Progenitor cell of endocrine pancreas (in vitro differentiated cells): ENCODE measurements around the gene HAL. TPM values are rescaled to one million over a fixed set of nuclear protein-coding genes. Genes with fewer than 3 reads are reported as not detected.
A peak's percentile ranks its signal among the peaks of the same experiment; 100 is the strongest.

Source experiments
- DNase-seq: peaks from one replicate; pipeline ENCODE4 v3.0.0; 2021; ENCODE audit warnings: low spot score; ENCODE audit not compliant: unreplicated experiment
- H3K27ac Mint-ChIP-seq: 2 replicates; pipeline ENCODE4 v1.8.0; 2021; ENCODE audit warnings: mild to moderate bottlenecking, moderate library complexity, mixed read lengths
- H3K27me3 Mint-ChIP-seq: 2 replicates; pipeline ENCODE4 v1.8.0; 2021; ENCODE audit warnings: mixed read lengths
- H3K36me3 Mint-ChIP-seq: 2 replicates; pipeline ENCODE4 v1.8.0; 2022; ENCODE audit warnings: mixed read lengths; ENCODE audit not compliant: insufficient read depth
- H3K4me1 Mint-ChIP-seq: 2 replicates; pipeline ENCODE4 v1.8.0; 2021; ENCODE audit warnings: low read depth, mixed read lengths
- H3K4me3 Mint-ChIP-seq: 2 replicates; pipeline ENCODE4 v1.8.0; 2021; ENCODE audit warnings: low read depth, mild to moderate bottlenecking, moderate library complexity, mixed read lengths
- H3K9me3 Mint-ChIP-seq: 2 replicates; pipeline ENCODE4 v1.8.0; 2021; ENCODE audit warnings: low read depth, mixed read lengths
- CTCF ChIP-seq: fragments of 200-600 bp; sonication (generic); IDR thresholded peaks from one replicate; pipeline ENCODE4 v1.5.0; 2021; ENCODE audit warnings: antibody characterized with exemption, mild to moderate bottlenecking; ENCODE audit not compliant: unreplicated experiment
- long read RNA-seq: library from polyadenylated mRNA; unstranded; transcript quantifications from one replicate; pipeline ENCODE4 v2.0.0, GENCODE V29; 2020
- total RNA-seq: library from RNA; stranded (reverse); gene quantifications from 2 replicates; pipeline ENCODE4 v1.2.1, GENCODE V29; 2021

The HAL gene
- total RNA-seq = 0.46 and 0.49 TPM in 2 replicates
- long read RNA-seq, partial matches to known transcripts = 0 of 1 reads
- long read RNA-seq, other reads (novel, unspliced or antisense) = 0 of 1 reads

DNA sequence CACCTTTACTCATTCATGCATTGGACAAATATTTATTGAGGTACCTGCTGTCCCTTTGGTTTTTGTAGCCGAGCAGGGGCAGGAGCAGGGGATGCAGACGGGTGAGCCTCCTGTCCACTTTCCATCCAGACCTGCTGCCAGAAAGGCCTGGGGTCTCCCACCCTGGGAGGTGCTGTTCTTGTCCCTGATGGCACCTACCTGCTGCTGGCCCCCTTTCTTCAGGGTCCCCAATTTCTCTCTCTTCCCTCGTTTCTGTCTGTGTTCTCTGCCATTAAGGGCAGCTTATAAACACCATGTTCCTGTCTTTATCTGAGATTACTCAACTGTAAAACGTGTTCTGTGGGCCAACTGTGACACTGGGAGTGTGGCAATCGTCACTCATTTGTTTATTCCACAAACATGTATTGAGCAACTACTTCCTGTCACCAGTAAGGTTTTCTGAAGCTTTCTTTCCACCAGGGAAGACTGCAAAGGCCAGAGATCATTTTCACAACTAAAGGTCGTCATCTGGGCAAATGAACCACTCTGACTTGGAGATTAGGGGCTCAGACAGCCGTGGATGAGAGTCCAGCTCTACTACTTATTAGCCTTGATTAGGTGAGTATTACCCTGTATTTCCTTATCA, at the start of gene HAL:
HAL (minus strand) TSS at position 311 of the 625 bp plus-strand sequence. CDS start 434 bp downstream, outside the sequence.
- no peak for TF ChIP-seq CTCF
- Mint-ChIP-seq H3K9me3 (no peaks in the 10 kb centered on the region), H3K27me3 (peaks cover 4% of the 10 kb centered on the region), H3K27ac (peak within 1 kb of the TSS; percentile 14), H3K4me3 (no peak within 1 kb of the TSS), H3K36me3 (peaks cover 2% of the 10 kb centered on the region), H3K4me1 (no peaks in the 10 kb centered on the region)
- no peak for DNase-seq

GRCh38 chr12:96045566-96045965, 49.4 kb upstream of the HAL start:
- H3K27ac Mint-ChIP-seq = no peak overlapping the region
- H3K4me1 Mint-ChIP-seq = peaks cover 27% of the 10 kb centered on the region
- peaks cover 40% of the 10 kb centered on the region for H3K27me3 Mint-ChIP-seq
- no peaks in the 10 kb centered on the region for H3K36me3 Mint-ChIP-seq
- no peaks in the 10 kb centered on the region for H3K9me3 Mint-ChIP-seq
- no peak for TF ChIP-seq CTCF
- H3K4me3 Mint-ChIP-seq = no peak overlapping the region
- DNase-seq = no peak

DNA sequence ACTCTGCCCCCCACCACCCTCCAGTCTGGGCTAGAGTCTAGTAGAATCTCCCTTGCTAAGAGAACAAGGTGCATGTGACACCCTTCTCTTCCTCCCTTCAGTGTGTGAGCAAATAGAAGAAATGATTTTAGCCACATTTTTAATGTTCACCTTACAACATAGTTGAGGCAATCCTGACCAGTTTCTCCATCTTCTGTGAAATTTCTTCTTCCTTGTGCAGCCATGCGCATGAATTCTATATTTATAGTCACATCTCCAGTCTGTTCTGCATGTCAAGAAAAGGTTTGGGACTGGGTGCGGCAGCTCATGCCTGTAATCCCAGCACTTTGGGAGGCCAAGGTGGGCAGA, 48.8 kb upstream of the HAL start:
- no peak for TF ChIP-seq CTCF
- H3K4me3 Mint-ChIP-seq = no peak overlapping the region
- no peak overlapping the region for H3K27ac Mint-ChIP-seq
- no peaks in the 10 kb centered on the region for H3K36me3 Mint-ChIP-seq
- peaks cover 27% of the 10 kb centered on the region for H3K4me1 Mint-ChIP-seq
- DNase-seq = no peak
- peaks cover 40% of the 10 kb centered on the region for H3K27me3 Mint-ChIP-seq
- no peaks in the 10 kb centered on the region for H3K9me3 Mint-ChIP-seq

DNA sequence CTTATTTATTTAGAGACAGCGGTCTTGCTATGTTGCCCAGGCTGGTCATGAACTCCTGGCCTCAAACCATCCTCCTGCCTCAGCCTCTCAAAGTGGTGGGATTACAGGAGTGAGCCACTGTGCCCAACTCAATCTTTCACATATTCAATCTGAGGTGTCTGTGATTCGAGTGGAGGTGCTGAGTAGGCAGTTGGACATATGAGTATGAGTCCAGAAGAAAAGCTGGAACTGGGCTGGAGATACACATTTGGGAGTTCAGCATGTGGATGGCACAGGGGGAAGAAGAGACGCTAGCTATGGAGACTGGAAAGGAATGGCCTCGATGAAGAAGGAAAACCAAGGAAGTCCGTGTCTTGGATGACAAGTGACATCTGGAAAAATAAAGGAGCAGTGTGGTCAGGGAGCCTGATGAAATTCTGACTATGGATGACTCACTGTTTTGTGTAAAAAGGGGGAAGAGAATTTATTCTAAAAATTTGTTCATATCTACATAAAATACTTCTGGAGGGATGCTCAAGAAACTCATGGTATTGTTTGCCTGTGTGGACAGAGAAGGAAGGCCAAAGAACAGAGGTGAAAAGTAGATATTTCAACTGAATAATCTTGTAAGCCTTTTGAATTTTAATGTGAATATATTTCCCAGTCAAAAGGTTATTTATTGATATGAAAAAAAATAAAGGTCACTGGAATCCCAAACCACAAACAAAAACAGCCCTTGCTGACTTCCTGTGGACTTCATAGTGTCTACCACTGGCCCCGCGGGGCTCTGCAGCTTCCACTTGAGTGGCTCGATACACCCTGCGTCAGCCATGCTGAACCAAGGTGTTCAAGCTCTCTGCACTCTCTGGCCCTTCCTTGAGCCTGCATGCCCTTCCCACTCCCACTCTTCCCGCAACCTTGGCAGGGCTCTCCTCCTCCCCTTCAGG, 48.1 kb upstream of the HAL start:
- no peak overlapping the region for H3K4me3 Mint-ChIP-seq
- no peaks in the 10 kb centered on the region for H3K9me3 Mint-ChIP-seq
- no peak for TF ChIP-seq CTCF
- no peak for DNase-seq
- H3K27ac Mint-ChIP-seq = no peak overlapping the region
- H3K36me3 Mint-ChIP-seq = no peaks in the 10 kb centered on the region
- peaks cover 37% of the 10 kb centered on the region for H3K27me3 Mint-ChIP-seq
- H3K4me1 Mint-ChIP-seq = peaks cover 25% of the 10 kb centered on the region

- Mint-ChIP-seq H3K27me3 (peaks cover 18% of the 10 kb centered on the region), H3K36me3 (no peaks in the 10 kb centered on the region), H3K4me1 (no peaks in the 10 kb centered on the region), H3K4me3 (no peak overlapping the region), H3K27ac (no peak overlapping the region), H3K9me3 (no peaks in the 10 kb centered on the region)
- no peak for TF ChIP-seq CTCF
- DNase-seq = no peak
Observed at GRCh38 chr12:96041181-96041580, 45.0 kb upstream of the HAL start.
